ENCODE data around the gene SFXN5. TPM values are rescaled to one million over a fixed set of nuclear protein-coding genes. Genes with fewer than 3 reads are reported as not detected.
A peak's percentile ranks its signal among the peaks of the same experiment; 100 is the strongest.

The SFXN5 gene
- total RNA-seq, 1 experiment from 2014 or later: 27.8 TPM

DNA sequence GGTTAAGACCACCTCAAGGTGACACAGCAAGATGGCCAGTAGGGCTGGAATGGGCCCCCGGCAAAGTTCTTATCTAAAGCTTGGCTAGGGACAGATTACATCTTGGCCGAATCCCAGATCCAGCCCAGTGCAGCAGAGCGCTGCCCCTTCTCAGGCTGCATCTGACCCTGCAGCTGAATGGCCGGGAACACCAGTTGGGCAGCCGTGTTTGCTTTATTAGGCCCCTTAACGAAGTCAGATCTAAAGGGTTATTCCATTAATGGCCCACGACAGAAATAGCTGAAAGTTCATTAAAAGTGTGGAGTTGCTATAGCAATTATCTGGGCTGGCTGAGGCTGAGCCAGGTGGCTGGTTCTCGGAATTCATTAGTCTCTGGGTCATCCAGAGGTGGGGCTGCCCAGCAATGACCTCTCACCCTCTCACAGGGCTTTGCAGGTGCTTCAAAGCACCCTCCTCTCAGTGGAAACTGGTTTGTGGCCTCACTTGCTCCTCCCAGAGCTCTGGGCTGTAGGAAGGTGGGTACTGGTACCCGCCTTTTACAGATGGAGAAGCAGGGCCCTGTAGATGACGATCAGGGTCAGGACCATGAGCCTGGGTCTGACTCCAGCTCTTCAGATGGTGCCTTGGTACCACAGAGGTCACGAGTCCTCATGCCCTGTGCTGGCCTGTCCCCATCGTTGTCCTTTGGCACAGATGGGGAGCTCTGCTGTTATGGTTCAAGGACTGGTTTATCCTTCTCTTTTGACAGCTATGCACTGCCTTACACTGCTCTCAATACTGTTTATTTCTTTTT lies 85.4 kb downstream of the SFXN5 start:
- H3K27me3 ChIP-seq (ENCODE audit: control insufficient read depth, insufficient read depth, low read length): no peaks in the 10 kb centered on the region
- no peaks in the 10 kb centered on the region for H3K9me3 ChIP-seq (ENCODE audit: control insufficient read depth, insufficient read depth, low read depth, low read length)
- in situ Hi-C loops (cut with HindIII; ENCODE audit: low pct_unique_long_range_greater_than_20kb, low sequenced_read_pairs) (no loop called here), intact Hi-C loops (cut with micrococcal nuclease; ENCODE audit: unreplicated experiment) (no loop called here)
- CTCF ChIA-PET: no interaction called here
- H3K27ac ChIP-seq (ENCODE audit: low read length): no peak overlapping the region
- H3K36me3 ChIP-seq (ENCODE audit: control insufficient read depth, insufficient read depth, low read length): no peaks in the 10 kb centered on the region
- DNase-seq (ENCODE audit: low read depth, low spot score): no peak
- H3K4me3 ChIP-seq (ENCODE audit: low read depth in 2 of 2, low read length in 2 of 2): no peak overlapping the region
- TF ChIP-seq POLR2AphosphoS5 (IDR thresholded peaks at IDR 0.05; ENCODE audit: low read depth, low read length): no peak
- TF ChIP-seq, protein P1, sequence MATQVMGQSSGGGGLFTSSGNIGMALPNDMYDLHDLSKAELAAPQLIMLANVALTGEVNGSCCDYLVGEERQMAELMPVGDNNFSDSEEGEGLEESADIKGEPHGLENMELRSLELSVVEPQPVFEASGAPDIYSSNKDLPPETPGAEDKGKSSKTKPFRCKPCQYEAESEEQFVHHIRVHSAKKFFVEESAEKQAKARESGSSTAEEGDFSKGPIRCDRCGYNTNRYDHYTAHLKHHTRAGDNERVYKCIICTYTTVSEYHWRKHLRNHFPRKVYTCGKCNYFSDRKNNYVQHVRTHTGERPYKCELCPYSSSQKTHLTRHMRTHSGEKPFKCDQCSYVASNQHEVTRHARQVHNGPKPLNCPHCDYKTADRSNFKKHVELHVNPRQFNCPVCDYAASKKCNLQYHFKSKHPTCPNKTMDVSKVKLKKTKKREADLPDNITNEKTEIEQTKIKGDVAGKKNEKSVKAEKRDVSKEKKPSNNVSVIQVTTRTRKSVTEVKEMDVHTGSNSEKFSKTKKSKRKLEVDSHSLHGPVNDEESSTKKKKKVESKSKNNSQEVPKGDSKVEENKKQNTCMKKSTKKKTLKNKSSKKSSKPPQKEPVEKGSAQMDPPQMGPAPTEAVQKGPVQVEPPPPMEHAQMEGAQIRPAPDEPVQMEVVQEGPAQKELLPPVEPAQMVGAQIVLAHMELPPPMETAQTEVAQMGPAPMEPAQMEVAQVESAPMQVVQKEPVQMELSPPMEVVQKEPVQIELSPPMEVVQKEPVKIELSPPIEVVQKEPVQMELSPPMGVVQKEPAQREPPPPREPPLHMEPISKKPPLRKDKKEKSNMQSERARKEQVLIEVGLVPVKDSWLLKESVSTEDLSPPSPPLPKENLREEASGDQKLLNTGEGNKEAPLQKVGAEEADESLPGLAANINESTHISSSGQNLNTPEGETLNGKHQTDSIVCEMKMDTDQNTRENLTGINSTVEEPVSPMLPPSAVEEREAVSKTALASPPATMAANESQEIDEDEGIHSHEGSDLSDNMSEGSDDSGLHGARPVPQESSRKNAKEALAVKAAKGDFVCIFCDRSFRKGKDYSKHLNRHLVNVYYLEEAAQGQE (IDR thresholded peaks at IDR 0.05; ENCODE audit: insufficient read depth in 1 of 2, low read depth in 2 of 2, low read length in 1 of 2): no peak
- TF ChIP-seq, protein P2, sequence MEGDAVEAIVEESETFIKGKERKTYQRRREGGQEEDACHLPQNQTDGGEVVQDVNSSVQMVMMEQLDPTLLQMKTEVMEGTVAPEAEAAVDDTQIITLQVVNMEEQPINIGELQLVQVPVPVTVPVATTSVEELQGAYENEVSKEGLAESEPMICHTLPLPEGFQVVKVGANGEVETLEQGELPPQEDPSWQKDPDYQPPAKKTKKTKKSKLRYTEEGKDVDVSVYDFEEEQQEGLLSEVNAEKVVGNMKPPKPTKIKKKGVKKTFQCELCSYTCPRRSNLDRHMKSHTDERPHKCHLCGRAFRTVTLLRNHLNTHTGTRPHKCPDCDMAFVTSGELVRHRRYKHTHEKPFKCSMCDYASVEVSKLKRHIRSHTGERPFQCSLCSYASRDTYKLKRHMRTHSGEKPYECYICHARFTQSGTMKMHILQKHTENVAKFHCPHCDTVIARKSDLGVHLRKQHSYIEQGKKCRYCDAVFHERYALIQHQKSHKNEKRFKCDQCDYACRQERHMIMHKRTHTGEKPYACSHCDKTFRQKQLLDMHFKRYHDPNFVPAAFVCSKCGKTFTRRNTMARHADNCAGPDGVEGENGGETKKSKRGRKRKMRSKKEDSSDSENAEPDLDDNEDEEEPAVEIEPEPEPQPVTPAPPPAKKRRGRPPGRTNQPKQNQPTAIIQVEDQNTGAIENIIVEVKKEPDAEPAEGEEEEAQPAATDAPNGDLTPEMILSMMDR (IDR thresholded peaks at IDR 0.05): no peak
- TF ChIP-seq TCF7L2 (IDR thresholded peaks at IDR 0.05; ENCODE audit: low read depth, low read length): no peak
- no peak for TF ChIP-seq SIN3A (IDR thresholded peaks at IDR 0.05; ENCODE audit: borderline replicate concordance, insufficient read depth, low read depth, low read length)
- TSS peak; percentile 26 for BruUV-seq (replicated peaks)
- POLR2A ChIA-PET: no interaction called here
- H3K4me1 ChIP-seq (ENCODE audit: control insufficient read depth, insufficient read depth, low read length): no peaks in the 10 kb centered on the region; the same call in 1 of the 2 replicates
- no peak for ATAC-seq

DNA sequence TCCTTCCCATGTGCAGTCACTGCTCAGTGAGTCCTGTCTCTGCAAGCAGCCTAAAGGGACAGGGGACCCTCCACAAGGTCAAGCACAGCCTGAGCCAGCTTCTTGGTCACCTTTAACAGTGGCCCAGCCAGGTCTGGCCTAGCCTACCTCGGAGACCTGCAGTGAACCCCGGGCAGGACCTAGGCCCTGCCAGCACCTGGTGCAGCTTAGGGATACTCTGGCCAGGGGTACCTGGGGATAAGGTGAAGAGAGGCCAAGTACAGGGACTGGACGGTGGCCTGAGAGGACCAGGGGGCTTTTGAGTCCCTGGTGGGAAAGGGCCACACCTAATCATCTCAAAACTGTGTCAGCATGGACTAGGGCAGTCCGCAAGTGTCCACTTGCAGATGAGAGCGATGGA lies 86.4 kb downstream of the SFXN5 start:
- H3K9me3 ChIP-seq (ENCODE audit: control insufficient read depth, insufficient read depth, low read depth, low read length): no peaks in the 10 kb centered on the region
- ATAC-seq (no peak), DNase-seq (ENCODE audit: low read depth, low spot score) (no peak)
- in situ Hi-C loops (cut with HindIII; ENCODE audit: low pct_unique_long_range_greater_than_20kb, low sequenced_read_pairs): no loop called here
- H3K4me1 ChIP-seq (ENCODE audit: control insufficient read depth, insufficient read depth, low read length): no peaks in the 10 kb centered on the region; the same call in 1 of the 2 replicates
- ChIA-PET CTCF (no interaction called here), POLR2A (no interaction called here)
- BruUV-seq (replicated peaks): no TSS peak
- intact Hi-C loops (cut with micrococcal nuclease; ENCODE audit: unreplicated experiment): no loop called here
- H3K27me3 ChIP-seq (ENCODE audit: control insufficient read depth, insufficient read depth, low read length): no peaks in the 10 kb centered on the region
- no peak overlapping the region for H3K27ac ChIP-seq (ENCODE audit: low read length)
- H3K4me3 ChIP-seq (ENCODE audit: low read depth in 2 of 2, low read length in 2 of 2): no peak overlapping the region
- H3K36me3 ChIP-seq (ENCODE audit: control insufficient read depth, insufficient read depth, low read length): no peaks in the 10 kb centered on the region
- TF ChIP-seq SIN3A (IDR thresholded peaks at IDR 0.05; ENCODE audit: borderline replicate concordance, insufficient read depth, low read depth, low read length) (no peak), TCF7L2 (IDR thresholded peaks at IDR 0.05; ENCODE audit: low read depth, low read length) (no peak), POLR2AphosphoS5 (IDR thresholded peaks at IDR 0.05; ENCODE audit: low read depth, low read length) (no peak)
- TF ChIP-seq, protein P1 (IDR thresholded peaks at IDR 0.05; ENCODE audit: insufficient read depth in 1 of 2, low read depth in 2 of 2, low read length in 1 of 2): no peak
- TF ChIP-seq, protein P2 (IDR thresholded peaks at IDR 0.05): no peak

All from Panc1 (cell line).